K562 (cell line): ENCODE measurements around the gene KRTCAP2. TPM values are rescaled to one million over a fixed set of nuclear protein-coding genes. Genes with fewer than 3 reads are reported as not detected.

Source experiments
- CBX8 ChIP-seq: fragments of 200-600 bp; sonication (generic); IDR thresholded peaks from 2 replicates; pipeline ENCODE4 v1.6.1; 2012; ENCODE audit warnings: borderline replicate concordance, mixed run types, low read depth, mild to moderate bottlenecking, moderate library complexity, mixed read lengths, low read length, control low read depth, inconsistent platforms; ENCODE audit not compliant: poor library complexity, severe bottlenecking; ENCODE audit errors: extremely low read depth
- CSDE1 ChIP-seq, 2 experiments: fragments of 450-650 bp; IDR thresholded peaks; 2 replicates each; pipeline ENCODE4 v1.6.1; 2016; ENCODE audit warnings: mild to moderate bottlenecking in 1 of 2
- ELK3 ChIP-seq: fragments of 450-650 bp; formaldehyde crosslinking; IDR thresholded peaks from 2 replicates; pipeline ENCODE4 v1.4.0; 2020; ENCODE audit warnings: mild to moderate bottlenecking
- FOXJ2 ChIP-seq: fragments of 200-800 bp; sonication (Bioruptor generic); IDR thresholded peaks from 2 replicates; pipeline ENCODE4 v1.6.1; 2016; ENCODE audit warnings: missing genetic modification characterization, missing compliant biosample characterization
- FOXK1 ChIP-seq: sonication (generic); formaldehyde crosslinking; IDR thresholded peaks from 2 replicates; pipeline ENCODE4 v1.8.0; 2022; ENCODE audit warnings: missing genetic modification reagents, mild to moderate bottlenecking, borderline replicate concordance
- FOXK2 ChIP-seq, 2 experiments: fragments of 450-650 bp; IDR thresholded peaks in 1 of 2; conservative IDR thresholded peaks in 1 of 2; 2 replicates each; pipeline ENCODE4 v1.6.1; 2016; ENCODE audit warnings: low read depth in 2 of 2, mild to moderate bottlenecking in 1 of 2
- GATA2 ChIP-seq: sonication (generic); formaldehyde crosslinking; IDR thresholded peaks from 2 replicates; pipeline ENCODE4 v1.4.0; 2020; ENCODE audit warnings: mild to moderate bottlenecking, missing genetic modification reagents
- HNRNPL ChIP-seq: fragments of 200-400 bp; formaldehyde crosslinking; IDR thresholded peaks from 2 replicates; pipeline ENCODE4 v1.6.1; 2017; ENCODE audit warnings: low read depth, mild to moderate bottlenecking, low read length
- KLF10 ChIP-seq: fragments of 250-450 bp; sonication (Bioruptor Pico); IDR thresholded peaks from 2 replicates; pipeline ENCODE4 v1.6.1; 2021; ENCODE audit warnings: matching md5 sums
- KLF13 ChIP-seq: fragments of 450-650 bp; IDR thresholded peaks from 2 replicates; pipeline ENCODE4 v1.6.1; 2016; ENCODE audit warnings: missing genetic modification characterization, low read depth, mild to moderate bottlenecking, missing compliant biosample characterization, moderate library complexity, borderline replicate concordance
- NELFE ChIP-seq: IDR thresholded peaks from 2 replicates; pipeline ENCODE4 v1.6.1; 2011; ENCODE audit warnings: mild to moderate bottlenecking; ENCODE audit not compliant: insufficient read depth, insufficient read length
- NR2C1 ChIP-seq, 2 experiments: fragments of 450-650 bp; IDR thresholded peaks; 2 replicates each; pipeline ENCODE4 v1.6.1; 2017; ENCODE audit warnings: mild to moderate bottlenecking in 2 of 2, antibody characterized with exemption in 1 of 2, inconsistent platforms in 1 of 2, missing compliant biosample characterization in 1 of 2, missing genetic modification characterization in 1 of 2
- PCBP1 ChIP-seq: fragments of 200-400 bp; formaldehyde crosslinking; IDR thresholded peaks from 2 replicates; pipeline ENCODE4 v1.6.1; 2018; ENCODE audit warnings: mild to moderate bottlenecking, low read depth, low read length; ENCODE audit not compliant: poor library complexity, severe bottlenecking
- PML ChIP-seq: IDR thresholded peaks from 2 replicates; pipeline ENCODE4 v1.6.1; 2012; ENCODE audit warnings: low read length, inconsistent platforms
- POLR3A ChIP-seq: IDR thresholded peaks from 2 replicates; pipeline ENCODE4 v1.6.1; 2011; ENCODE audit warnings: borderline replicate concordance, mild to moderate bottlenecking, moderate library complexity; ENCODE audit not compliant: insufficient read length, insufficient read depth; ENCODE audit errors: extremely low read depth
- POLR3G ChIP-seq: IDR thresholded peaks from 2 replicates; pipeline ENCODE4 v1.6.1; 2011; ENCODE audit not compliant: insufficient read length, insufficient replicate concordance; ENCODE audit errors: extremely low read depth
- RBM39 ChIP-seq: fragments of 200-400 bp; formaldehyde crosslinking; optimal IDR thresholded peaks from 2 replicates; pipeline ENCODE3; 2018; ENCODE audit warnings: low read depth, low read length
- SETDB1 ChIP-seq: IDR thresholded peaks from one replicate; pipeline ENCODE4 v1.6.1; 2012; ENCODE audit warnings: low read length, control low read depth, inconsistent platforms
- SNAPC5 ChIP-seq: fragments of 250-450 bp; sonication (Bioruptor Pico); IDR thresholded peaks from 2 replicates; pipeline ENCODE4 v1.8.0; 2021; ENCODE audit warnings: moderate library complexity, mild to moderate bottlenecking, inconsistent platforms
- ZNF444 ChIP-seq: fragments of 250-450 bp; sonication (Bioruptor Pico); IDR thresholded peaks from 2 replicates; pipeline ENCODE4 v1.4.0; 2020; ENCODE audit warnings: mild to moderate bottlenecking, moderate library complexity
- ZNF830 ChIP-seq: fragments of 250-450 bp; sonication (Bioruptor Pico); IDR thresholded peaks from 2 replicates; pipeline ENCODE4 v1.5.0; 2021; ENCODE audit warnings: mild to moderate bottlenecking
- ZZZ3 ChIP-seq: fragments of 450-650 bp; IDR thresholded peaks from 2 replicates; pipeline ENCODE4 v1.6.1; 2016; ENCODE audit warnings: antibody characterized with exemption, mild to moderate bottlenecking, moderate library complexity
- polyA plus RNA-seq, 8 experiments: library from polyadenylated mRNA; depleted of rRNA in 4 of 8; stranded (reverse) in 5 of 8; unstranded in 3 of 8; fragments of >200 nt; fragmentation: Nextera tagmentation in 2 of 8; fragmentation: Illumina TruSeq in 1 of 8; extraction: Ambion mirVana in 2 of 8; extraction: Trizol in 1 of 8; gene quantifications; 2 replicates each; pipeline versions ENCODE4 v1.2.1 to v1.2.3, GENCODE V29; 2011 to 2014; ENCODE audit warnings: inconsistent platforms in 1 of 8, missing spikeins in 1 of 8
- total RNA-seq, 7 experiments: library from RNA; depleted of rRNA in 6 of 7; stranded (reverse); fragments of >200 nt in 6 of 7; fragmentation: Illumina TruSeq in 2 of 7; extraction: Trizol in 2 of 7; gene quantifications; 2 replicates each; pipeline versions ENCODE4 v1.2.1 to v1.2.3, GENCODE V29; 2011 to 2021; ENCODE audit warnings: low replicate concordance in 1 of 7
- TF ChIP-seq, protein P1 (sequence below): fragments of 150-350 bp; conservative IDR thresholded peaks from 2 replicates; pipeline ENCODE4 v1.6.1; 2014; ENCODE audit warnings: low read length

KRTCAP2 gene
- total and polyA plus RNA-seq, 9 of the 15 experiments (the other 6 are each of a cell fraction or from before 2014, with no cell fraction given): 126 to 436 (median 244) TPM

- peak; percentile 47 to 49; a peak in 1 of 4 replicates for TF ChIP-seq FOXK2 (conservative IDR thresholded peaks at IDR 0.05 in 1 of 2, IDR thresholded peaks at IDR 0.05 in 1 of 2; ENCODE audit: low read depth in 2 of 2)
- TF ChIP-seq FOXK1 (CRISPR knock-in tag): no peak
- TF ChIP-seq ELK3 (CRISPR knock-in tag): no peak
- no peak for TF ChIP-seq KLF13
- no peak for TF ChIP-seq NR2C1 (IDR thresholded peaks at IDR 0.05)
- no peak for TF ChIP-seq NR2C1 (tag; IDR thresholded peaks at IDR 0.05)
- TF ChIP-seq ZZZ3: no peak
- TF ChIP-seq RBM39: no peak
- TF ChIP-seq ZNF830 (CRISPR knock-in tag): no peak
- no peak for TF ChIP-seq HNRNPL
- TF ChIP-seq KLF10 (CRISPR knock-in tag): no peak
- TF ChIP-seq CBX8: no peak
- TF ChIP-seq SETDB1: no peak
- no peak for TF ChIP-seq ZNF444 (CRISPR knock-in tag)
- TF ChIP-seq POLR3G: no peak
- no peak for TF ChIP-seq CSDE1 (IDR thresholded peaks at IDR 0.05)
- no peak for TF ChIP-seq FOXJ2 (tag)
- TF ChIP-seq, protein P1, sequence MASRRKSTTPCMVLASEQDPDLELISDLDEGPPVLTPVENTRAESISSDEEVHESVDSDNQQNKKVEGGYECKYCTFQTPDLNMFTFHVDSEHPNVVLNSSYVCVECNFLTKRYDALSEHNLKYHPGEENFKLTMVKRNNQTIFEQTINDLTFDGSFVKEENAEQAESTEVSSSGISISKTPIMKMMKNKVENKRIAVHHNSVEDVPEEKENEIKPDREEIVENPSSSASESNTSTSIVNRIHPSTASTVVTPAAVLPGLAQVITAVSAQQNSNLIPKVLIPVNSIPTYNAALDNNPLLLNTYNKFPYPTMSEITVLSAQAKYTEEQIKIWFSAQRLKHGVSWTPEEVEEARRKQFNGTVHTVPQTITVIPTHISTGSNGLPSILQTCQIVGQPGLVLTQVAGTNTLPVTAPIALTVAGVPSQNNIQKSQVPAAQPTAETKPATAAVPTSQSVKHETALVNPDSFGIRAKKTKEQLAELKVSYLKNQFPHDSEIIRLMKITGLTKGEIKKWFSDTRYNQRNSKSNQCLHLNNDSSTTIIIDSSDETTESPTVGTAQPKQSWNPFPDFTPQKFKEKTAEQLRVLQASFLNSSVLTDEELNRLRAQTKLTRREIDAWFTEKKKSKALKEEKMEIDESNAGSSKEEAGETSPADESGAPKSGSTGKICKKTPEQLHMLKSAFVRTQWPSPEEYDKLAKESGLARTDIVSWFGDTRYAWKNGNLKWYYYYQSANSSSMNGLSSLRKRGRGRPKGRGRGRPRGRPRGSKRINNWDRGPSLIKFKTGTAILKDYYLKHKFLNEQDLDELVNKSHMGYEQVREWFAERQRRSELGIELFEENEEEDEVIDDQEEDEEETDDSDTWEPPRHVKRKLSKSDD: no peak
- no peak for TF ChIP-seq PML
- TF ChIP-seq SNAPC5 (CRISPR knock-in tag): no peak
- no peak for TF ChIP-seq NELFE
- TF ChIP-seq PCBP1: no peak
- TF ChIP-seq POLR3A: no peak
- TF ChIP-seq GATA2 (CRISPR knock-in tag): no peak
Measured at GRCh38 chr1:155206891-155207805, 34.0 kb upstream of the KRTCAP2 start (continued).
